HEK293T (cell line): Measurements from ENCODE around the gene MPIG6B.

Experiments
- ARNT ChIP-seq: fragments of 450-650 bp; IDR thresholded peaks from 2 replicates; pipeline ENCODE4 v1.6.1; 2017; ENCODE audit warnings: mild to moderate bottlenecking
- FOXK2 ChIP-seq: fragments of 450-650 bp; IDR thresholded peaks from 2 replicates; pipeline ENCODE4 v1.6.1; 2016; ENCODE audit warnings: mild to moderate bottlenecking
- TARDBP ChIP-seq: fragments of 450-650 bp; IDR thresholded peaks from 2 replicates; pipeline ENCODE4 v1.6.1; 2016
- ZNF384 ChIP-seq: fragments of 450-650 bp; IDR thresholded peaks from 2 replicates; pipeline ENCODE4 v1.6.1; 2016

DNA sequence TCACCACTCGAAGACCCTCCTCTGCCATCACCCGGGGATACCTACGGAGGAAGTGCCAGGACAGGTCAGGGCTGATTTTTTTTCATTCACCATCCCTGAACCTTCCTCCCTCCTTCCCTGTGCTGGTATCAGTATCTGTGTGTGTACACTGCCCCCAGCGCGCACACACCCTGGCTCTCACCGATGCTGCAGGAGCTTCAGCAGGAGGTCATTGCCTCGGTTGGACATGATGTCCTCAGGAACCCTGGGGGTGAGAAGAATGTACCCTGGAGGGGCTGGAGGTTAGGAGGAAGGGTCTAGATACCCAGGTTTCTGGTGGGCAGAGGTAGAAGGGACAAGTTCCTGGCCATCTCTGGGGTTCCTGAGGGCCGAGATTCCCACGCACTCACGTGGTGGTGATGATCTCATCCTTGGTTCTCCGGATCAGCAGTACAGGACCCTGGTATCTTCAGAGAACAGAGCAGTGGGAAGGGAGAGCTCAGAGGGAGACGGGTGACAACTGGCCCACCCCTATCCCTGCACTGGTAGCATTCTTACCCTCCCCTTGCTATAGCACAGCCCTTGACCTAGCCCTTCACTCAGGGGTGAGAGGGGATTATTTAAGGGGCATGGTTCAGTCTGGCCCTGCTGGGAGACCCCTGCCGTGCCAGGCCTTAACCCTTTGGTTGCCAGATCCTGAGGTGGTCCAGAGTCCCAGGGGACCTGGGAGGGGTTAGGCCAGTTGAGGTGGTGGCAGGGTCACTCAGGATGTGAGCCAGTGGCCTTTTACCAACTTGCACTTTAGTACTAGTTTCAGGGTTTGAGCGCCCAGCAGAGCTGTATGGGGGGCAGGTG lies 35.1 kb upstream of the MPIG6B start:
- TF ChIP-seq TARDBP = no peak
- TF ChIP-seq ZNF384 = no peak
- TF ChIP-seq ARNT = no peak
- no peak for TF ChIP-seq FOXK2
